H1 (cell line): ENCODE results near the gene LYSET. TPM values are rescaled to one million over a fixed set of nuclear protein-coding genes. Genes with fewer than 3 reads are reported as not detected.

Source experiments
- CTCF ChIA-PET: fragments of 300-600 bp; sonication (Branson Sonifier 250); formaldehyde crosslinking; loops from one replicate; lab custom pipeline; 2021; ENCODE audit not compliant: partially characterized antibody; lab: Charles Lee
- POLR2A ChIA-PET: fragments of 300-600 bp; sonication (Branson Sonifier 250); formaldehyde crosslinking; loops from one replicate; lab custom pipeline; 2021; ENCODE audit warnings: inconsistent platforms; ENCODE audit not compliant: partially characterized antibody; lab: Charles Lee
- DNase-seq, 2 experiments: peaks; one replicate each; pipeline versions ENCODE4 v3.0.0 to v3.0.0-alpha.2; 2010 to 2022; ENCODE audit warnings: low spot score in 2 of 2, low read depth in 1 of 2, mixed read lengths in 1 of 2
- FAIRE-seq: peaks from 2 replicates; lab custom pipeline; 2011; peaks lifted over from hg19 to GRCh38; lab: Jason Lieb, UNC
- H2AFZ ChIP-seq: 2 replicates; pipeline ENCODE4 v1.8.1; 2012; ENCODE audit warnings: low read length, inconsistent platforms
- H2AK5ac ChIP-seq: 2 replicates; pipeline ENCODE4 v1.6.1; 2013; ENCODE audit warnings: low read depth, low read length
- H2BK120ac ChIP-seq: replicated peaks from 2 replicates; pipeline ENCODE3; 2013; ENCODE audit warnings: low read depth, low read length, inconsistent platforms
- H2BK12ac ChIP-seq: 2 replicates; pipeline ENCODE4 v1.6.1; 2013; ENCODE audit warnings: low read depth, low read length
- H2BK15ac ChIP-seq: 2 replicates; pipeline ENCODE4 v1.6.1; 2013; ENCODE audit warnings: low read length
- H2BK20ac ChIP-seq: 2 replicates; pipeline ENCODE4 v1.6.1; 2013; ENCODE audit warnings: low read length
- H2BK5ac ChIP-seq: 2 replicates; pipeline ENCODE4 v1.6.1; 2013; ENCODE audit warnings: low read depth, low read length
- H3K14ac ChIP-seq: 2 replicates; pipeline ENCODE4 v1.6.1; 2013; ENCODE audit warnings: inconsistent platforms; ENCODE audit not compliant: insufficient read length
- H3K18ac ChIP-seq: 2 replicates; pipeline ENCODE4 v1.6.1; 2013; ENCODE audit warnings: low read length; ENCODE audit errors: extremely low read depth
- H3K23ac ChIP-seq: 2 replicates; pipeline ENCODE4 v1.6.1; 2013; ENCODE audit warnings: inconsistent platforms; ENCODE audit not compliant: insufficient read length
- H3K23me2 ChIP-seq: 2 replicates; pipeline ENCODE4 v1.6.1; 2013; ENCODE audit warnings: low read depth, low read length
- H3K27ac ChIP-seq: 2 replicates; pipeline ENCODE4 v1.6.1; 2011; ENCODE audit warnings: low read depth, low read length, inconsistent platforms
- H3K27me3 ChIP-seq, 4 experiments: replicated peaks in 1 of 4; 1 replicate in 1 of 4; 2 replicates in 3 of 4; pipeline versions ENCODE4 v1.6.1 to v1.8.1; 2011 to 2013; ENCODE audit warnings: low read length in 3 of 4, mild to moderate bottlenecking in 3 of 4, inconsistent platforms in 2 of 4, mixed read lengths in 2 of 4, moderate library complexity in 1 of 4; ENCODE audit not compliant: control insufficient read depth in 3 of 4, insufficient read depth in 3 of 4; ENCODE audit errors: extremely low read depth in 1 of 4
- H3K36me3 ChIP-seq, 4 experiments: 2 replicates each; pipeline versions ENCODE4 v1.6.1 to v1.8.1; 2011 to 2013; ENCODE audit warnings: mild to moderate bottlenecking in 4 of 4, low read length in 3 of 4, moderate library complexity in 2 of 4, control low read depth in 1 of 4, inconsistent platforms in 1 of 4; ENCODE audit not compliant: insufficient read depth in 4 of 4, control insufficient read depth in 2 of 4
- H3K4ac ChIP-seq: replicated peaks from 2 replicates; pipeline ENCODE3; 2013; ENCODE audit warnings: low read length, low read depth, mixed read lengths, inconsistent platforms; ENCODE audit not compliant: insufficient read length
- H3K4me1 ChIP-seq, 4 experiments: replicated peaks in 1 of 4; 1 replicate in 1 of 4; 2 replicates in 3 of 4; pipeline versions ENCODE4 v1.6.1 to v1.8.1; 2011 to 2013; ENCODE audit warnings: low read length in 3 of 4, inconsistent platforms in 2 of 4, mixed read lengths in 1 of 4; ENCODE audit not compliant: insufficient read depth in 4 of 4, control insufficient read depth in 3 of 4
- H3K4me2 ChIP-seq, 2 experiments: 2 replicates each; pipeline versions ENCODE4 v1.6.1 to v1.8.1; 2011 to 2013; ENCODE audit warnings: low read depth in 2 of 2, low read length in 2 of 2, control low read depth in 1 of 2, inconsistent platforms in 1 of 2, mild to moderate bottlenecking in 1 of 2; ENCODE audit not compliant: insufficient read depth in 1 of 2
- H3K4me3 ChIP-seq, 4 experiments: fragments of 200-600, 300-600 bp in 1 of 4; sonication (generic), shearing (Covaris generic), sonication (Bioruptor Twin) in 1 of 4; 2 replicates each; pipeline versions ENCODE4 v1.5.1 to v1.8.1; 2011 to 2016; ENCODE audit warnings: low read length in 4 of 4, low read depth in 3 of 4, control low read depth in 2 of 4, inconsistent platforms in 2 of 4, mild to moderate bottlenecking in 2 of 4, mixed read lengths in 1 of 4, moderate library complexity in 1 of 4; ENCODE audit not compliant: insufficient read depth in 2 of 4; ENCODE audit errors: extremely low read depth in 1 of 4
- H3K56ac ChIP-seq: replicated peaks from 2 replicates; pipeline ENCODE3; 2013; ENCODE audit warnings: low read depth, mild to moderate bottlenecking, mixed read lengths, low read length, inconsistent platforms; ENCODE audit not compliant: insufficient read length
- H3K79me1 ChIP-seq: 2 replicates; pipeline ENCODE4 v1.6.1; 2013; ENCODE audit warnings: low read depth, low read length, control low read depth
- H3K79me2 ChIP-seq, 2 experiments: 2 replicates each; pipeline versions ENCODE4 v1.6.1 to v1.8.1; 2012 to 2013; ENCODE audit warnings: low read length in 2 of 2, mild to moderate bottlenecking in 2 of 2, inconsistent platforms in 1 of 2; ENCODE audit not compliant: insufficient read depth in 2 of 2, control insufficient read depth in 1 of 2
- H3K9ac ChIP-seq, 4 experiments: replicated peaks in 1 of 4; 1 replicate in 1 of 4; 2 replicates in 3 of 4; pipeline versions ENCODE4 v1.6.1 to v1.8.1; 2011 to 2013; ENCODE audit warnings: low read depth in 3 of 4, low read length in 3 of 4, control low read depth in 2 of 4, mild to moderate bottlenecking in 2 of 4, moderate library complexity in 2 of 4, inconsistent platforms in 1 of 4; ENCODE audit errors: extremely low read depth in 1 of 4
- H3K9me3 ChIP-seq, 2 experiments: 2 replicates each; pipeline versions ENCODE4 v1.6.1 to v1.8.1; 2012 to 2013; ENCODE audit warnings: mild to moderate bottlenecking in 2 of 2, moderate library complexity in 2 of 2, control low read depth in 1 of 2, inconsistent platforms in 1 of 2, low read depth in 1 of 2, low read length in 1 of 2, mixed read lengths in 1 of 2; ENCODE audit not compliant: insufficient read depth in 2 of 2
- H4K20me1 ChIP-seq, 2 experiments: replicated peaks in 1 of 2; 2 replicates each; pipeline versions ENCODE3 to v1.8.1; 2011 to 2013; ENCODE audit warnings: inconsistent platforms in 2 of 2, low read length in 2 of 2, mild to moderate bottlenecking in 1 of 2; ENCODE audit not compliant: insufficient read depth in 2 of 2, control insufficient read depth in 1 of 2
- H4K5ac ChIP-seq: 2 replicates; pipeline ENCODE4 v1.6.1; 2013; ENCODE audit warnings: low read length, low read depth, mixed read lengths, inconsistent platforms; ENCODE audit not compliant: insufficient read length
- H4K8ac ChIP-seq: 2 replicates; pipeline ENCODE4 v1.8.0; 2013; ENCODE audit warnings: mild to moderate bottlenecking, moderate library complexity, low read length, inconsistent platforms; ENCODE audit not compliant: insufficient read depth; ENCODE audit errors: extremely low read depth
- H4K91ac ChIP-seq: replicated peaks from 2 replicates; pipeline ENCODE3; 2013; ENCODE audit warnings: low read length, mixed read lengths, inconsistent platforms; ENCODE audit not compliant: insufficient read length
- CTCF ChIP-seq, 3 experiments: IDR thresholded peaks; 1 replicate in 2 of 3; 2 replicates in 1 of 3; pipeline versions ENCODE4 v1.5.1 to v1.6.1; 2011; ENCODE audit warnings: low read length in 3 of 3, mild to moderate bottlenecking in 3 of 3, inconsistent platforms in 2 of 3, low read depth in 1 of 3, moderate library complexity in 1 of 3; ENCODE audit not compliant: insufficient read depth in 1 of 3; ENCODE audit errors: control extremely low read depth in 1 of 3
- GTF2F1 ChIP-seq: IDR thresholded peaks from 2 replicates; pipeline ENCODE4 v1.6.1; 2012; ENCODE audit warnings: low read depth, low read length, improper control_type of control experiment, borderline replicate concordance
- HDAC2 ChIP-seq, 2 experiments: fragments of 300-600 bp in 1 of 2; sonication (generic) in 1 of 2; IDR thresholded peaks; 2 replicates each; pipeline ENCODE4 v1.6.1; 2011 to 2012; ENCODE audit warnings: low read depth in 2 of 2, low read length in 2 of 2, mild to moderate bottlenecking in 2 of 2, moderate library complexity in 2 of 2, borderline replicate concordance in 1 of 2, inconsistent platforms in 1 of 2
- JUND ChIP-seq: IDR thresholded peaks from 2 replicates; pipeline ENCODE4 v1.6.1; 2011; ENCODE audit warnings: mild to moderate bottlenecking, improper control_type of control experiment, low read length
- KDM4A ChIP-seq: IDR thresholded peaks from one replicate; pipeline ENCODE4 v1.7.1; 2012; ENCODE audit warnings: low read depth, mild to moderate bottlenecking, moderate library complexity, low read length, inconsistent platforms; ENCODE audit not compliant: severe bottlenecking
- POU5F1 ChIP-seq: IDR thresholded peaks from 2 replicates; pipeline ENCODE4 v1.6.1; 2011; ENCODE audit warnings: low read depth, mild to moderate bottlenecking, low read length, moderate library complexity
- RBBP5 ChIP-seq: IDR thresholded peaks from 2 replicates; pipeline ENCODE4 v1.7.1; 2012; ENCODE audit warnings: low read depth, mild to moderate bottlenecking, inconsistent platforms, low read length, moderate library complexity, borderline replicate concordance
- TEAD4 ChIP-seq: IDR thresholded peaks from 2 replicates; pipeline ENCODE4 v1.6.1; 2012; ENCODE audit warnings: low read depth, low read length, inconsistent platforms, mixed read lengths
- ZNF274 ChIP-seq: IDR thresholded peaks from 2 replicates; pipeline ENCODE4 v1.7.0; 2012; ENCODE audit warnings: low read length, borderline replicate concordance; ENCODE audit errors: extremely low read depth
- WGBS, 2 experiments: shearing (Covaris generic) in 1 of 2; methylation state at CpG; one replicate each; pipeline versions ENCODE4 v1.1.6 to v1.1.7; 2013 to 2015; ENCODE audit warnings: low lambda C conversion rate in 2 of 2, mixed read lengths in 2 of 2, inconsistent platforms in 1 of 2, low coverage in 1 of 2, missing lambda C conversion rate in 1 of 2; ENCODE audit not compliant: insufficient replicate concordance in 2 of 2, insufficient coverage in 1 of 2, insufficient read length in 1 of 2; ENCODE audit errors: extremely low coverage in 1 of 2, missing lambda C conversion rate in 1 of 2; 5-methylcytosine and 5-hydroxymethylcytosine counted together
- polyA plus RNA-seq, 7 experiments: library from polyadenylated mRNA; depleted of rRNA in 3 of 7; stranded (reverse) in 5 of 7; unstranded in 2 of 7; fragments of >200 nt in 5 of 7; fragments of 200-250 nt in 2 of 7; gene quantifications; 1 replicate in 5 of 7; 2 replicates in 1 of 7; 4 replicates in 1 of 7; pipeline versions ENCODE4 v1.2.1 to v1.2.3, GENCODE V29; 2011 to 2013; ENCODE audit warnings: missing spikeins in 2 of 7, mixed read lengths in 2 of 7
- total RNA-seq: library from RNA; stranded (reverse); fragmentation: NEBNext Ultra II Directional; extraction: Animal tissue kit (Norgen Biotek cat#: 25700); gene quantifications from 2 replicates; pipeline ENCODE4 v1.2.1, GENCODE V29; 2021
- TF ChIP-seq, protein P1 (sequence below): IDR thresholded peaks from 2 replicates; pipeline ENCODE4 v1.6.1; 2011; ENCODE audit warnings: low read length, improper control_type of control experiment

LYSET gene
- total and polyA plus RNA-seq, 2 of the 8 experiments (the other 6 are each of a cell fraction or from before 2014, with no cell fraction given), result 26.2 to 26.9 TPM

- Histone ChIP-seq H3K18ac (no peak overlapping the region), H3K23me2 (no peaks in the 10 kb centered on the region), H3K79me2 (no peaks in the 10 kb centered on the region), H3K9ac (no peak overlapping the region), H2AK5ac (no peak overlapping the region), H2BK5ac (no peak overlapping the region), H2AFZ (no peak overlapping the region; the same call in 1 of the 2 replicates), H3K79me1 (no peaks in the 10 kb centered on the region), H3K4me2 (no peak overlapping the region), H3K23ac (no peak overlapping the region), H3K14ac (no peak overlapping the region), H2BK15ac (no peak overlapping the region), H3K4ac (no peak overlapping the region), H4K5ac (no peak overlapping the region), H4K8ac (peak overlapping the region; percentile 11), H3K4me3 (no peak overlapping the region), H4K20me1 (no peaks in the 10 kb centered on the region), H3K56ac (no peak overlapping the region), H3K36me3 (peaks cover 2 to 12% (median 4%) of the 10 kb centered on the region in 4 experiments; a peak in 4 of 8 replicates), H2BK20ac (no peak overlapping the region), H2BK120ac (no peak overlapping the region), H3K4me1 (no peaks in the 10 kb centered on the region; a peak in 3 of 7 replicates), H4K91ac (no peak overlapping the region), H3K27me3 (no peaks in the 10 kb centered on the region; a peak in 1 of 7 replicates), H2BK12ac (no peak overlapping the region), H3K27ac (no peak overlapping the region), H3K9me3 (no peaks in the 10 kb centered on the region)
- FAIRE-seq (no peak), DNase-seq (peak in 1 of 2 experiments; percentile 50)
- 94% methylated on average over 17 of the region's 17 CpGs; no CpG with 5 or more reads in 1 of the 2 experiments for WGBS, 2 experiments
- CTCF ChIA-PET, result interaction anchor here (0.6 to 2.2 kb wide), 5 partner anchors 24 to 422 kb away, joined by 3 to 8 read pairs (median 3); no protein-coding TSS in a partner anchor
- POLR2A ChIA-PET, result no interaction called here
- TF ChIP-seq CTCF (IDR thresholded peaks at IDR 0.05; ENCODE audit: control extremely low read depth in 1 of 3, insufficient read depth in 1 of 3, low read depth in 1 of 3, low read length in 3 of 3) (no peak), POU5F1 (no peak), TEAD4 (no peak), JUND (no peak), KDM4A (no peak), ZNF274 (no peak), RBBP5 (no peak), HDAC2 (IDR thresholded peaks at IDR 0.05; ENCODE audit: borderline replicate concordance in 1 of 2, low read depth in 2 of 2, low read length in 2 of 2) (no peak), GTF2F1 (no peak)
- TF ChIP-seq, protein P1, sequence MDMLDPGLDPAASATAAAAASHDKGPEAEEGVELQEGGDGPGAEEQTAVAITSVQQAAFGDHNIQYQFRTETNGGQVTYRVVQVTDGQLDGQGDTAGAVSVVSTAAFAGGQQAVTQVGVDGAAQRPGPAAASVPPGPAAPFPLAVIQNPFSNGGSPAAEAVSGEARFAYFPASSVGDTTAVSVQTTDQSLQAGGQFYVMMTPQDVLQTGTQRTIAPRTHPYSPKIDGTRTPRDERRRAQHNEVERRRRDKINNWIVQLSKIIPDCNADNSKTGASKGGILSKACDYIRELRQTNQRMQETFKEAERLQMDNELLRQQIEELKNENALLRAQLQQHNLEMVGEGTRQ, result no peak
Measured at GRCh38 chr14:93232159-93232558, 47.0 kb downstream of the LYSET start.
